ENCODE measurements around the gene SMYD3.
"Not testable (repeated sequence)": the region's sequence is repeated elsewhere in the genome, so short reads cannot be mapped to it uniquely, and the experiment has no call there.

Gene SMYD3

DNA sequence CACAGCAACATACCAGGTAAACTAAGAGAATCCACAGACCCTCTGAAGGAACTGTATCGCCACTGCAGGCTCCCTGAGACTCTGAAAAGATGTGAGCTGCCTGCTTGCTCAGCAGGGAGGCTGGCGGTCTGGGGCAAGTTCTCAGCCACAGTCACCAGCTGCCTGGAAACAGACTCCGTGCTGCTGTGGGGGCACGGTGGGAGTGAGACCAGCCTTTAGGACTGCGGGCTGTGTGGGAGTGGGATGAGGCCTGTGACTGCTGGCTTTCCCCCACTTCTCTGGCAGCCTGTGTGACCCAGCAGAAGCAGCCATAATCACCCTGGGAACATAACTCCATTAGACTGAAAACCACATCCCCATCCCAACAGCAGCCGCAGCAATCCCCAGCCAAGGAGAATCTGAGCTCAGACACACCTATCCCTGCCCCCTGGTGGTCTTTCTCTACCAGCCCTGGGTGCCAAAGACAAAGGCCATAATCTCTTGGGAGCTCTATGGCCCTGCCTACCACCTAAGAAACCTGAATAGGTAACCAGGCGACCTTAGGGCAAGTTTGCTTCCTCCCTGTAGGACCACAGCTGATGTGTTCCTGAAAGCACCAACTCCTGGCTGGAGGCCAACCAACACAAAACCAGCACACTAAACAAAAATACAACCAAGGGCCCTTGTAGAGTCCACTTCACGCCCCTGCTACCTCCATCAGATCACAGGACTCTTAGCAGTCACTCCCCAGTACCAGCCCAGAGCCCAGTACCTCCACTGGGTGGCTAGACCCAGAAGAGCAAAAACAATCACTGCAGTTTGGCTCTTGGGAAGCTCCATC lies 151.5 kb downstream of the SMYD3 start:
- DNase-seq (ENCODE audit: low read depth in 2 of 2): no peak

DNA sequence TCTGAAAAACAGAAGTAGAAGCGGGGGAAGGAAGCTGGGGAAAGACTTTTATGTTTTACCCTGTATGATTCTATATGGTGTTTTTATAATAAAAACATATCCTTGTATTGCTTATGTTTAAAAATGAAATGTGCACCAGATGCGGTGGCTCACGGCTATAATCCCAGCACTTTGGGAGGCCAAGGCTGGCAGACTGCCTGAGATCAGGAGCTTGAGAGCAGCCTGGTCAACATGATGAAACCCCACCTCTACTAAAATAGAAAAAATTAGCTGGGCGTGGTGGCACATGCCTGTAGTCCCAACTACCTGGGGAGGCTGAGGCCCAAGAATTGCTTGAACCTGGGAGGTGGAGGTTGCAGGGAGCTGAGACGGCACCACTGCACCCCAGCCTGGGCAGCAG lies 155.4 kb downstream of the SMYD3 start:
- no peak for DNase-seq (ENCODE audit: low read depth in 2 of 2)

DNA sequence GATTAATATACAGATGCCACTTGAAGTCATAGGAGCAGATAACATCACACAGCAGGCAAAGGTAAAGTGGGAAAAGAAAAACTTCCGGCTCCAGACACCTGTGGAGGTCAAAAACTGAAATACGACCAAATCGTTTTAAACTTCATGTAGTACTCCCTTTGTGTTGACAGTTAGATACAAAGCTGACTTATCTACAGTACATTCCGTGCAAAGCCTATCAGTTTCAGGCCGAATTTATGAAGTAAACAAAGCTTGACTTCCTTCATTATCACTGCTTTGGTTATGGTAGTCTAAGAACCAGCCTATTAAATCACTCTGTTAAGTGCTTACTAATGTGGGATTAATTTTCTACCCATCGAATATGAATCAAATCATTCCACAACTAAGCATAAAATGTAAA lies 156.3 kb downstream of the SMYD3 start:
- DNase-seq (ENCODE audit: low read depth in 2 of 2): no peak

- DNase-seq (ENCODE audit: low read depth in 2 of 2): no peak
Observed at GRCh38 chr1:246343937-246344336, 163.1 kb downstream of the SMYD3 start.

DNA sequence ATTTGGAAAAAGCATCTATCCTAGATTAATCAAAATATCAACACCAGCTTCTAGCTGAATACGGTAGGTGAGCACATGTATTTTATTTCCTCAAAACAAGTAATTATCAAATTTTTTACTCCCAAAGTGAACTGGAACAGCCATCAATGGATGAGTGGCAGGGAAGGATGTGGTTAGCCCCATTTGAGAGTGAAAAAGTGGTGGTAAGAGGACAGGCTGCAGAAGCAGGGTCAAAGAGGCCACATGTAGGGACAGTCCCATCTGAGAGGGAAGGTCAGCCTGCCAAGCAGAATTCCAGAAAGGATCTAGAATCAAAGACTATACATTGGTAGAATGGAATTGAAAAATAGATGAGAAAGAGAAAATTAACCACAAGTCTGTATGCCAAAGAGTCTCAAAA lies 163.8 kb downstream of the SMYD3 start:
- DNase-seq (ENCODE audit: low read depth in 2 of 2): no peak

DNA sequence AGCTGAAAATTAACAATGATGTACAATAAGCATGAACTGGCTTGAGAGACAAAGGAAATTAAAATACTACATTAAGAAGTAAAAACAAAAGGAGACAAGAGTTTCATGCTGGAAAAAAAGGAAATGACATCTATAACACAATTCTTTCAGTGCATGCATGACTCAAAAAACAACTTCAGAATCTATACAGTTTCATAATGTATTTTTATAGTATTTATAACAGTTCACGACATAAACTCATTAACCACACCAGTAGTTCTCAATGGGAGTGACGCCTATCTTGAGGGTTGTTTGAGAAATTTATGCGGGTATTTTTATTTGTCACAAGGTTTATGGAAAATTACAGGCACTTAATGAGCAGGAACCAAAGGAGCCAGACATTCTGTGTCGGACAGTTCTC lies 168.5 kb downstream of the SMYD3 start:
- no peak for DNase-seq (ENCODE audit: low read depth in 2 of 2)

DNA sequence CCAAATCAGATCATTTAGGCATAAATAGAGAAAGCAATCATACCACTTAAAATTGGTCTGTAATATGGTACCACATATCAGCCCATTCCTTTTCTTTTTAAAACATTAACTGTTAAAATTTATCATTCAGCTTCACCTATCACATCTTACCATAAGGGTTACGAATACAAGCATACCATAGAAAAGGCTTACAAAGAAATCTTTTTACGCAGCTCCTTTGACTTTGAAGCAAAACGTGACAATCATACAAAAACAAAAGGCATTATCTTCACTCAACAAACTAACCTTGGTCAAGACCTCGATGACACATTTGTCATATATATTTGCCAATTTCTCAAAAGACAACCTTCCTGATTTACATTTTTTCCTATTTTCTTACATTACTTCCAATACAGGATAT lies 169.0 kb downstream of the SMYD3 start:
- DNase-seq (ENCODE audit: low read depth in 2 of 2): no peak

GRCh38 chr1:246335151-246335550 lies 171.9 kb downstream of the SMYD3 start:
- no peak for DNase-seq (ENCODE audit: low read depth in 2 of 2)

DNA sequence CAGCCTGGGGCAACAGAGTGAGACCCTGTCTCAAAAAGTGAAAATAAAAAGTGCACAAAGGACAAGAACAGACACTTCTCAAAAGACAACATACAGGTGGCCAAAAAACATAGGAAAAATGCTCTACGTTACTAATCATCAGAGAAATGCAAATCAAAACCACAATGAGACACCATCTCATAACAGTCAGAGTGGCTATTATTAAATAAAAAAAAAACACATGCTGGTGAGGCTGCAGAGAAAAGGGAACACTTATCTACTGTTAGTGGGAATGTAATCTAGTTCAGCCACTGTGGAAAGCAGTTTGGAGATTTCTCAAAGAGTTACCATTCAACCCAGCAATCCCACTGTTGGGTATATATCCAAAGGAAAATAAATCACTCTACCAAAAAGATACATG lies 173.2 kb downstream of the SMYD3 start:
- no peak for DNase-seq (ENCODE audit: low read depth in 2 of 2)

DNA sequence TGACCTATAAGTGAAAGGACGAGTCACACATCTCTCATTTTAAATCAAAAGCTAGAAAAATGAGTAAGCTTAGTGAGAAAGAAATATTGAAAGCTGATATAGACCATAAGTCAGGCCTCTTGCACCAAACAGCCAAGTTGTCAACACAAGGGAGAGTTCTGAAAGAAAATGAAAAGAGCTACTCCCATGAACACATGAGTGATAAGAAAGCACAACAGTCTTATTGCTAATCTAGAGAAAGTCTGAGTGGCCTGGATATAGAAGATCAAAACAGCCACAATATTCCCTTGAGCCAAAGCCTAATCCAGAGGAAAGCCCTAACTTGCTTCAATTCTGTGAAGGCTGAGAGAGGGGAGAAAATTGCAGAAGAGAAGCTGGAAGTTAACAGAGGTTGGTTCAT lies 175.0 kb downstream of the SMYD3 start:
- DNase-seq (ENCODE audit: low read depth in 2 of 2): no peak

GRCh38 chr1:246329900-246330299 lies 177.2 kb downstream of the SMYD3 start:
- DNase-seq (ENCODE audit: low read depth in 2 of 2): no peak

- not testable (repeated sequence) for DNase-seq (ENCODE audit: low read depth in 2 of 2)
Observed at GRCh38 chr1:246329292-246329691, 177.8 kb downstream of the SMYD3 start.

- DNase-seq (ENCODE audit: low read depth in 2 of 2): no peak
Observed at GRCh38 chr1:246324711-246325110, 182.4 kb downstream of the SMYD3 start.

DNA sequence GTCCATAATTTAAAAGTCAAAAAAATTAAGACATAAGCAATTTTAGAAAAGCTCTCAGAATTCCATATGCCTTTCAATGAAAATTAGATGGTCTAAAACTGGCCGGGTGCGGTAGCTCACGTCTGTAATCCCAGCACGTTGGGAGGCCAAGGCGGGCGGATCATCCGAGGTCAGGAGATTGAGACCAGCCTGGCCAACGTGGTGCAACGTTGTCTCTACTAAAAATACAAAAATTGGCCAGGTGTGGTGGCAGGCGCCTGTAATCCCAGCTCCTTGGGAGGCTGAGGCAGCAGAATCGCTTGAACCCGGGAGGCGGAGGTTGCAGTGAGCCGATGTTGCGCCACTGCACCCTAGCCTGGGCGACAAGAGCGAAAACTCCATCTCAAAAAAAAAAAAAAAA lies 183.0 kb downstream of the SMYD3 start:
- not testable (repeated sequence) for DNase-seq (ENCODE audit: low read depth in 2 of 2)

DNA sequence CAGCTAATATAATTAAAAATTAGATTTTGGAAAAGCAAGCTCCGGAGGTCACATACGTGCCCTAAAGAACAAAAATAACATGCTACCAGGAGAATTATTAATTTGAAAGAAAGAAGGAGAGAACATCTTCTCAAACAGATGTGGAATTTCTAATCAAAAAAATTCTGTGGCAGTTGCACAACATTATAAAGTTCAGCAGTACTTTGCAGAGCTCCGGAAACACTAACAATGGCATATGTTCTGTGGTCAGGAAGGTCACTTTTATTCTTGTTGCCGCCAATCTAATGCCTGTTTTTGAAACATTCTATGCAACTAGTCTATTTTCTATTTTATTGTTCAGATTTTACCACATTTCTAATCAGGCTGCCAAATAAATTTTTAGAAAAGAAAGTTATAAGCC lies 186.8 kb downstream of the SMYD3 start:
- DNase-seq (ENCODE audit: low read depth in 2 of 2): no peak

GRCh38 chr1:246319083-246319714 lies 187.9 kb downstream of the SMYD3 start:
- no peak for DNase-seq (ENCODE audit: low read depth in 2 of 2)

- no peak for DNase-seq (ENCODE audit: low read depth in 2 of 2)
Observed at GRCh38 chr1:246318622-246319021, 188.5 kb downstream of the SMYD3 start.

DNA sequence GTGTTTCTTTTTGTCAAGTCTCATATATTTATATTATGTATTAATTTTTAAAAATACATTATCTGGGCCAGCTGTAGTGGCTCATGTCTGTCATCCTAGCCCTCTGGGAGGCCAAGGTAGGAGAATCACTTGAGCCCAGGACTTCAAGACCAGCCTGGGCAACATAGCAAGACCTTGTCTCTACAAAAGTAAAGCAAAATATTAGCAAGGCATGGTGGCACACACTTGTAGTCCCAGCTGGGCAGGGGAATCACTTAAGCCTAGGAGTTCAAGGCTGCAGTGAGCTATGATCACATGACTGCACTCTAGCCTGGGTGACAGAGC lies 189.1 kb downstream of the SMYD3 start:
- DNase-seq (ENCODE audit: low read depth in 2 of 2): no peak

DNA sequence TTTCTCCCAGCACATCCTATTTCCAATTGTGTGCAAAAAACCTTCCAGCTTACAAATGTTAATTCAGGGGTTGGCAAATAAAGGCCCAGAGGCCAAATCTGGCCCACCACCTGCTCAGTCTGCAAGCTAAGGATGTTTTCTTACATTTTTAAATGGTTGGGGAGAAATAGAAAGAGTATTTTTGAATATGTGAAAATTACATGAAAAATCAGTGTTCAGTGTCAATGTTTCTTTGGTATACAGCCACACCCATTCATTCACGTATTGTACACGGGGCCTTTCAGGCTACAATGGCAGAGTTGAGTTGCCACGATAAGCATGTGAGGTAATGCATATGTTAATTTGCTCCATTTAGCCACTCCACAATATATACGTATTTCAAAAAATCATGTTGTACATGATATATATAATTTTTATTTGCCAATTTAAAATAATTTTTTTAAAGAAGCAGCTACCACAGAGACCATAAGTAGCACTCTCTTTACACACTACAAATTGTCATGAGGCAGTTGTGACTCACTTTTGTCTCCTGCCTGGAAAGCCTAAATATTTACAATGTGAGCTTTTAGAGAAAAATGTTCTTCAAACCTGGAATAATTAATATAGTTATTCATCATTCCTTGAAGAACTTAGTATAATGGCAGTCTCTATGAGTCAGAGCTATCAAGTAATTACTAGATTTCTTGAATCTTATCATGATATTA lies 189.6 kb downstream of the SMYD3 start:
- DNase-seq (ENCODE audit: low read depth in 2 of 2): no peak

- DNase-seq (ENCODE audit: low read depth in 2 of 2): no peak
Observed at GRCh38 chr1:246311461-246311860, 195.6 kb downstream of the SMYD3 start.

GRCh38 chr1:246309247-246309884 lies 197.7 kb downstream of the SMYD3 start:
- no peak for DNase-seq (ENCODE audit: low read depth in 2 of 2)

DNA sequence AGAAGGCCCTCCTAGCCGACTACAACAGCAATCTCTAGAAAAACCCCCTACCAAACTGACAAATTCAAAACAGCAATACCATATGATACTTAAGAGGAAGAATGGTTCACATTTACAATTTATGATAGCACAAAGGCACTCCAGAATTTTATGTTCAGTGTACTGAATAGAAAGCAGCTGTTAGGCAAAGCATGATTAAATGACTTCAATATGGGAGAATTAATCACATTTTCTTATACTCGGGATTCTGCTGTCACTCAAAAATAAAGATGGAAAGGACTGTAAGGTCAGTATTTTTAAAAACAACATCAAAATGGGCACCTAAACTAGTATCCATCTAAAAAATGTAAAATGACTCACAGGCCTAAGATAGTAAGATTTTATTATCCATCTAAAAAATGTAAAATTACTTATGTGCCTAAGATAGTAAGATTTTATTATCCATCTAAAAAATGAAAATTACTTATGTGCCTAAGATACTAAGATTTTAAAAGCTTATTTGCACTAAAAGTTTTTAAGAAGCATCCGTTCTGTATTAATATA lies 198.5 kb downstream of the SMYD3 start:
- DNase-seq (ENCODE audit: low read depth in 2 of 2): no peak
